PC-9 (cell line): ENCODE results near the gene USP22. TPM values are rescaled to one million over a fixed set of nuclear protein-coding genes. Genes with fewer than 3 reads are reported as not detected.

Experiments used
- BruUV-seq: library from RNA; stranded (reverse); fragments of 400-500 nt; replicated peaks from 2 replicates; lab custom pipeline; 2021; lab: Mats Ljungman, UMichigan
- CTCF ChIA-PET: fragments of 300-600 bp; sonication (Branson Sonifier 250); formaldehyde crosslinking; loops from one replicate; lab custom pipeline; 2022; ENCODE audit warnings: antibody characterized with exemption; lab: Charles Lee
- POLR2A ChIA-PET: fragments of 300-600 bp; sonication (Branson Sonifier 250); formaldehyde crosslinking; loops from one replicate; lab custom pipeline; 2022; ENCODE audit warnings: antibody characterized with exemption; ENCODE audit not compliant: unreplicated experiment; lab: Charles Lee
- DNase-seq, 2 experiments: peaks; one replicate each; pipeline versions ENCODE4 v3.0.0 to v3.0.0-alpha.2; 2015 to 2022; ENCODE audit warnings: mixed read lengths in 1 of 2
- H2AFZ ChIP-seq: fragments of 200-600 bp; sonication (generic); 2 replicates; pipeline ENCODE4 v1.8.1; 2017; ENCODE audit warnings: antibody characterized with exemption
- H3F3A ChIP-seq: fragments of 200-600 bp; sonication (generic); 2 replicates; pipeline ENCODE4 v1.8.1; 2017; ENCODE audit warnings: antibody characterized with exemption, mild to moderate bottlenecking, low read depth; ENCODE audit not compliant: insufficient read depth
- H3K27ac ChIP-seq: fragments of 200-600 bp; sonication (generic); 2 replicates; pipeline ENCODE4 v1.6.1; 2016; ENCODE audit warnings: mixed run types
- H3K27me3 ChIP-seq: fragments of 200-600 bp; sonication (generic); 2 replicates; pipeline ENCODE4 v1.6.1; 2016; ENCODE audit warnings: low read depth, mixed run types; ENCODE audit not compliant: insufficient read depth
- H3K36me3 ChIP-seq: fragments of 200-600 bp; sonication (generic); 2 replicates; pipeline ENCODE4 v1.6.1; 2016; ENCODE audit warnings: low read depth, mixed run types
- H3K4me1 ChIP-seq: fragments of 200-600 bp; sonication (generic); replicated peaks from 2 replicates; pipeline ENCODE4 v1.6.1; 2016; ENCODE audit warnings: mixed run types; ENCODE audit not compliant: insufficient read depth
- H3K4me2 ChIP-seq: fragments of 200-600 bp; sonication (generic); 2 replicates; pipeline ENCODE4 v1.6.1; 2017; ENCODE audit warnings: mixed run types
- H3K4me3 ChIP-seq: fragments of 200-600 bp; sonication (generic); 2 replicates; pipeline ENCODE4 v1.6.1; 2016; ENCODE audit warnings: mixed run types
- H3K79me2 ChIP-seq: fragments of 200-600 bp; sonication (generic); 2 replicates; pipeline ENCODE4 v1.6.1; 2017; ENCODE audit warnings: low read depth, mixed run types
- H3K9me2 ChIP-seq: fragments of 200-600 bp; sonication (generic); 2 replicates; pipeline ENCODE4 v1.8.1; 2017; ENCODE audit warnings: mild to moderate bottlenecking; ENCODE audit not compliant: insufficient read depth
- H3K9me3 ChIP-seq: fragments of 200-600 bp; sonication (generic); 2 replicates; pipeline ENCODE4 v1.8.1; 2016; ENCODE audit warnings: low read depth; ENCODE audit not compliant: insufficient read depth
- H4K20me1 ChIP-seq: fragments of 200-600 bp; sonication (generic); 2 replicates; pipeline ENCODE4 v1.8.1; 2017; ENCODE audit not compliant: insufficient read depth
- CTCF ChIP-seq: fragments of 200-600 bp; sonication (generic); conservative IDR thresholded peaks from 2 replicates; pipeline ENCODE4 v1.6.1; 2017; ENCODE audit warnings: mixed run types, antibody characterized with exemption, mild to moderate bottlenecking, moderate library complexity
- EZH2 ChIP-seq: fragments of 200-600 bp; sonication (generic); IDR thresholded peaks from 2 replicates; pipeline ENCODE4 v1.8.0; 2017; ENCODE audit warnings: antibody characterized with exemption, low read depth
- intact Hi-C: fragments of 100-400 bp; cut with micrococcal nuclease; formaldehyde crosslinking; loops from one replicate; pipeline ENCODE4 v1.10.0; 2022; ENCODE audit not compliant: unreplicated experiment
- total RNA-seq: library from RNA; stranded (reverse); gene quantifications from 2 replicates; pipeline ENCODE4 v1.2.3, GENCODE V29; 2021

Gene USP22
- total RNA-seq, 1 experiment from 2014 or later, result 296 TPM

- ChIA-PET POLR2A (no interaction called here), CTCF (no interaction called here)
- DNase-seq, result no peak
- Histone ChIP-seq H4K20me1 (no peaks in the 10 kb centered on the region), H3K9me3 (no peaks in the 10 kb centered on the region), H3K27ac (no peak overlapping the region), H3K4me2 (no peak overlapping the region), H3K4me1 (no peaks in the 10 kb centered on the region), H3F3A (no peaks in the 10 kb centered on the region), H2AFZ (no peak overlapping the region), H3K36me3 (no peaks in the 10 kb centered on the region), H3K79me2 (no peaks in the 10 kb centered on the region), H3K9me2 (no peaks in the 10 kb centered on the region), H3K4me3 (no peak overlapping the region), H3K27me3 (peaks cover 44% of the 10 kb centered on the region)
- TF ChIP-seq CTCF (no peak), EZH2 (no peak)
- no TSS peak for BruUV-seq
- intact Hi-C loops, result no loop called here
These were observed 39.2 kb upstream of the USP22 start for GRCh38 chr17:21082001-21082436.

- no peak for DNase-seq
- Histone ChIP-seq H3F3A (no peaks in the 10 kb centered on the region), H4K20me1 (no peaks in the 10 kb centered on the region), H3K4me3 (no peak overlapping the region), H3K36me3 (no peaks in the 10 kb centered on the region), H2AFZ (no peak overlapping the region), H3K4me1 (no peaks in the 10 kb centered on the region), H3K9me3 (no peaks in the 10 kb centered on the region), H3K27ac (no peak overlapping the region), H3K27me3 (peaks cover 36% of the 10 kb centered on the region), H3K4me2 (no peak overlapping the region), H3K79me2 (no peaks in the 10 kb centered on the region), H3K9me2 (no peaks in the 10 kb centered on the region)
- ChIA-PET CTCF (no interaction called here), POLR2A (interaction anchor here (0.6 kb wide), 1 partner anchor 37 kb away, joined by 17 read pairs; the partner anchor contains the start of gene USP22)
- intact Hi-C loops, result no loop called here
- TF ChIP-seq CTCF (no peak), EZH2 (no peak)
- no TSS peak for BruUV-seq
These were observed 36.4 kb upstream of the USP22 start for GRCh38 chr17:21079196-21079595.

- no peak overlapping the region for H3K4me3 ChIP-seq
- H2AFZ ChIP-seq, result no peak overlapping the region
- H4K20me1 ChIP-seq, result no peaks in the 10 kb centered on the region
- H3K27ac ChIP-seq, result no peak overlapping the region
- H3F3A ChIP-seq, result no peaks in the 10 kb centered on the region
- H3K9me3 ChIP-seq, result no peaks in the 10 kb centered on the region
- H3K4me1 ChIP-seq, result no peaks in the 10 kb centered on the region
- CTCF ChIA-PET, result no interaction called here
- H3K4me2 ChIP-seq, result no peak overlapping the region
- intact Hi-C loops, result no loop called here
- TF ChIP-seq EZH2 (no peak), CTCF (no peak)
- H3K79me2 ChIP-seq, result no peaks in the 10 kb centered on the region
- BruUV-seq, result no TSS peak
- H3K9me2 ChIP-seq, result no peaks in the 10 kb centered on the region
- POLR2A ChIA-PET, result interaction anchor here (0.6 kb wide), 1 partner anchor 224 kb away, joined by 4 read pairs; no protein-coding TSS in a partner anchor
- no peak for DNase-seq
- H3K36me3 ChIP-seq, result no peaks in the 10 kb centered on the region
- peaks cover 36% of the 10 kb centered on the region for H3K27me3 ChIP-seq
These were observed 35.4 kb upstream of the USP22 start for GRCh38 chr17:21078016-21078780.
